ENCODE results near the gene SRGAP1.

- TF ChIP-seq, protein P1, sequence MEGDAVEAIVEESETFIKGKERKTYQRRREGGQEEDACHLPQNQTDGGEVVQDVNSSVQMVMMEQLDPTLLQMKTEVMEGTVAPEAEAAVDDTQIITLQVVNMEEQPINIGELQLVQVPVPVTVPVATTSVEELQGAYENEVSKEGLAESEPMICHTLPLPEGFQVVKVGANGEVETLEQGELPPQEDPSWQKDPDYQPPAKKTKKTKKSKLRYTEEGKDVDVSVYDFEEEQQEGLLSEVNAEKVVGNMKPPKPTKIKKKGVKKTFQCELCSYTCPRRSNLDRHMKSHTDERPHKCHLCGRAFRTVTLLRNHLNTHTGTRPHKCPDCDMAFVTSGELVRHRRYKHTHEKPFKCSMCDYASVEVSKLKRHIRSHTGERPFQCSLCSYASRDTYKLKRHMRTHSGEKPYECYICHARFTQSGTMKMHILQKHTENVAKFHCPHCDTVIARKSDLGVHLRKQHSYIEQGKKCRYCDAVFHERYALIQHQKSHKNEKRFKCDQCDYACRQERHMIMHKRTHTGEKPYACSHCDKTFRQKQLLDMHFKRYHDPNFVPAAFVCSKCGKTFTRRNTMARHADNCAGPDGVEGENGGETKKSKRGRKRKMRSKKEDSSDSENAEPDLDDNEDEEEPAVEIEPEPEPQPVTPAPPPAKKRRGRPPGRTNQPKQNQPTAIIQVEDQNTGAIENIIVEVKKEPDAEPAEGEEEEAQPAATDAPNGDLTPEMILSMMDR (conservative IDR thresholded peaks at IDR 0.05), result no peak
- no peak for TF ChIP-seq ZFX (IDR thresholded peaks at IDR 0.05)
These were observed 90.9 kb downstream of the SRGAP1 start for GRCh38 chr12:63935361-63935760.

Data from C4-2B (cell line).